Lower leg skin (tissue), 3 donors: ENCODE data around the gene PARD6G.

Source experiments
- POLR2A ChIP-seq, 2 donors: fragments of 450-650 bp; IDR thresholded peaks; one replicate each; pipeline ENCODE4 v1.6.1; 2016 to 2017; ENCODE audit warnings: antibody characterized with exemption in 2 of 2, mild to moderate bottlenecking in 1 of 2, moderate library complexity in 1 of 2
- TF ChIP-seq, protein P1 (sequence below), 3 donors: fragments of 450-650 bp; IDR thresholded peaks; one replicate each; pipeline ENCODE4 v1.5.1; 2016; ENCODE audit warnings: antibody characterized with exemption in 3 of 3, mild to moderate bottlenecking in 3 of 3, moderate library complexity in 2 of 3

DNA sequence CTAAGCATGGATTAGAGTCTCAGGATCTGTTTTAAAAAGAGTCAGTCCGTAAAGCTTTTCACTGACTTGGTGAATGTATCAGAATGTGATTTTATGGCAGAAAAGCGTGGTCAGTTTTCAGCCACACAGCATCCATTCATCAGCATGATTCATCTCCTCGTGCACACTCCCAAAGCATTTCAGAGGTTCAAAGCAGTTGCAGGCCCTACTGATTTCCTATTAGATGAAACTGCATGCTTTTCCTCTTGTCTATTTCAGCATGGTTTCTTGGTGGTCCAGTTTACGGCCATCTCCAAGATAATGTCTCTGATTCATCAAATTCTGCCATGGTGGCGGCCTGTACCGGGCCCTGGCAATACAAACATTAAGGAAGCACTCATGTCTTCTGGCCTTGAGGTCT lies 4.8 kb upstream of the PARD6G start:
- TF ChIP-seq, protein P1, sequence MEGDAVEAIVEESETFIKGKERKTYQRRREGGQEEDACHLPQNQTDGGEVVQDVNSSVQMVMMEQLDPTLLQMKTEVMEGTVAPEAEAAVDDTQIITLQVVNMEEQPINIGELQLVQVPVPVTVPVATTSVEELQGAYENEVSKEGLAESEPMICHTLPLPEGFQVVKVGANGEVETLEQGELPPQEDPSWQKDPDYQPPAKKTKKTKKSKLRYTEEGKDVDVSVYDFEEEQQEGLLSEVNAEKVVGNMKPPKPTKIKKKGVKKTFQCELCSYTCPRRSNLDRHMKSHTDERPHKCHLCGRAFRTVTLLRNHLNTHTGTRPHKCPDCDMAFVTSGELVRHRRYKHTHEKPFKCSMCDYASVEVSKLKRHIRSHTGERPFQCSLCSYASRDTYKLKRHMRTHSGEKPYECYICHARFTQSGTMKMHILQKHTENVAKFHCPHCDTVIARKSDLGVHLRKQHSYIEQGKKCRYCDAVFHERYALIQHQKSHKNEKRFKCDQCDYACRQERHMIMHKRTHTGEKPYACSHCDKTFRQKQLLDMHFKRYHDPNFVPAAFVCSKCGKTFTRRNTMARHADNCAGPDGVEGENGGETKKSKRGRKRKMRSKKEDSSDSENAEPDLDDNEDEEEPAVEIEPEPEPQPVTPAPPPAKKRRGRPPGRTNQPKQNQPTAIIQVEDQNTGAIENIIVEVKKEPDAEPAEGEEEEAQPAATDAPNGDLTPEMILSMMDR (IDR thresholded peaks at IDR 0.05), result no peak
- TF ChIP-seq POLR2A (IDR thresholded peaks at IDR 0.05), result no peak
